Measurements from ENCODE around the gene IL2RG.

DNA sequence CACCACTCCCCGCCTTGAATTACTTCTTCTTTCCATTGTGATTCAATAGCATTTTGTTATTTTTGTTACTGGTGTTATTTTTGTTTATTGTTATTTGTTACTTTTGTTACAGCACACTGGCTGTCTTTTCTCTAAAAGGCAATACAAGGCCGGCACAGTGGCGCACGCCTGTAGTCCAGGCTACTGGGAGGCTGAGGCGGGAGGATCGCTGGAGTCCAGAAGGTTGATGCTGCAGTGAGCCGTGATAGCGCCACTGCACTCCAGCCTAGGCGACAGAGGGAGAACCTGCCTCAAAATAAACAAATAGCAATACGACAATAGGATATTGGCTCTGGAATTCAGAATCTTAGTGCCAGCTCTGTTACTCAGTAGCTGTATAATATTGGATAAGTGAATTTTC lies 6.0 kb upstream of the IL2RG start:
- TF ChIP-seq, protein P1, sequence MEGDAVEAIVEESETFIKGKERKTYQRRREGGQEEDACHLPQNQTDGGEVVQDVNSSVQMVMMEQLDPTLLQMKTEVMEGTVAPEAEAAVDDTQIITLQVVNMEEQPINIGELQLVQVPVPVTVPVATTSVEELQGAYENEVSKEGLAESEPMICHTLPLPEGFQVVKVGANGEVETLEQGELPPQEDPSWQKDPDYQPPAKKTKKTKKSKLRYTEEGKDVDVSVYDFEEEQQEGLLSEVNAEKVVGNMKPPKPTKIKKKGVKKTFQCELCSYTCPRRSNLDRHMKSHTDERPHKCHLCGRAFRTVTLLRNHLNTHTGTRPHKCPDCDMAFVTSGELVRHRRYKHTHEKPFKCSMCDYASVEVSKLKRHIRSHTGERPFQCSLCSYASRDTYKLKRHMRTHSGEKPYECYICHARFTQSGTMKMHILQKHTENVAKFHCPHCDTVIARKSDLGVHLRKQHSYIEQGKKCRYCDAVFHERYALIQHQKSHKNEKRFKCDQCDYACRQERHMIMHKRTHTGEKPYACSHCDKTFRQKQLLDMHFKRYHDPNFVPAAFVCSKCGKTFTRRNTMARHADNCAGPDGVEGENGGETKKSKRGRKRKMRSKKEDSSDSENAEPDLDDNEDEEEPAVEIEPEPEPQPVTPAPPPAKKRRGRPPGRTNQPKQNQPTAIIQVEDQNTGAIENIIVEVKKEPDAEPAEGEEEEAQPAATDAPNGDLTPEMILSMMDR (IDR thresholded peaks at IDR 0.05), result no peak
- TF ChIP-seq POLR2AphosphoS5 (IDR thresholded peaks at IDR 0.05) (no peak), POLR2A (IDR thresholded peaks at IDR 0.05) (no peak)
